Neural progenitor cell (in vitro differentiated cells): ENCODE measurements around the gene NACAD. TPM values are rescaled to one million over a fixed set of nuclear protein-coding genes. Genes with fewer than 3 reads are reported as not detected.

Source experiments
- DNase-seq: peaks from one replicate; pipeline ENCODE4 v3.0.0-alpha.2; 2016; ENCODE audit warnings: low spot score
- H2AFZ ChIP-seq: fragments of 200-600 bp; sonication (generic); replicated peaks from 2 replicates; pipeline ENCODE4 v1.6.1; 2016; ENCODE audit warnings: antibody characterized with exemption
- H3F3A ChIP-seq: fragments of 200-600 bp; sonication (generic); 2 replicates; pipeline ENCODE4 v1.6.1; 2016; ENCODE audit warnings: antibody characterized with exemption, low read depth
- H3K27ac ChIP-seq: fragments of 200-600 bp; sonication (generic); 2 replicates; pipeline ENCODE4 v1.5.1; 2016; ENCODE audit warnings: mild to moderate bottlenecking
- H3K27me3 ChIP-seq: fragments of 200-600 bp; sonication (generic); 2 replicates; pipeline ENCODE4 v1.6.1; 2016; ENCODE audit warnings: mild to moderate bottlenecking, moderate library complexity
- H3K36me3 ChIP-seq: fragments of 200-600 bp; sonication (generic); 2 replicates; pipeline ENCODE4 v1.5.1; 2016
- H3K4me1 ChIP-seq: fragments of 200-600 bp; sonication (generic); 2 replicates; pipeline ENCODE4 v1.6.1; 2016; ENCODE audit warnings: mixed run types
- H3K4me2 ChIP-seq: fragments of 200-600 bp; sonication (generic); 2 replicates; pipeline ENCODE4 v1.6.1; 2016
- H3K4me3 ChIP-seq: fragments of 200-600 bp; sonication (generic); 2 replicates; pipeline ENCODE4 v1.5.1; 2016
- H3K79me2 ChIP-seq: fragments of 200-600 bp; sonication (generic); 2 replicates; pipeline ENCODE4 v1.6.1; 2016; ENCODE audit warnings: low read depth
- H3K9ac ChIP-seq: fragments of 200-600 bp; sonication (generic); 2 replicates; pipeline ENCODE4 v1.6.1; 2016
- H3K9me3 ChIP-seq: fragments of 200-600 bp; sonication (generic); 2 replicates; pipeline ENCODE4 v1.5.1; 2016; ENCODE audit warnings: low read depth
- H4K20me1 ChIP-seq: fragments of 200-600 bp; sonication (generic); 2 replicates; pipeline ENCODE4 v1.6.1; 2016; ENCODE audit warnings: low read depth
- H3K27ac Mint-ChIP-seq: 3 replicates; pipeline ENCODE4 v1.8.0; 2021; ENCODE audit warnings: mixed read lengths
- H3K27me3 Mint-ChIP-seq: 2 replicates; pipeline ENCODE4 v1.8.0; 2022; ENCODE audit warnings: low read depth, mild to moderate bottlenecking, inconsistent platforms, moderate library complexity, mixed read lengths; ENCODE audit not compliant: insufficient read depth
- H3K36me3 Mint-ChIP-seq: 3 replicates; pipeline ENCODE4 v1.8.0; 2021; ENCODE audit warnings: mixed read lengths
- H3K4me1 Mint-ChIP-seq: 3 replicates; pipeline ENCODE4 v1.8.0; 2021; ENCODE audit warnings: mixed read lengths
- H3K4me3 Mint-ChIP-seq: 3 replicates; pipeline ENCODE4 v1.8.0; 2021; ENCODE audit warnings: mild to moderate bottlenecking, moderate library complexity, mixed read lengths
- H3K9me3 Mint-ChIP-seq: 3 replicates; pipeline ENCODE4 v1.8.0; 2020; ENCODE audit warnings: mixed read lengths
- EZH2 ChIP-seq: fragments of 200-600 bp; sonication (generic); IDR thresholded peaks from 2 replicates; pipeline ENCODE4 v1.6.1; 2017; ENCODE audit warnings: antibody characterized with exemption, mild to moderate bottlenecking, moderate library complexity
- EZH2phosphoT487 ChIP-seq: fragments of 200-600 bp; sonication (generic); IDR thresholded peaks from 2 replicates; pipeline ENCODE4 v1.6.1; 2017; ENCODE audit warnings: antibody characterized with exemption
- total RNA-seq: library from RNA; depleted of rRNA; stranded (reverse); fragments of >200 nt; gene quantifications from 2 replicates; pipeline ENCODE4 v1.2.3, GENCODE V29; 2015; ENCODE audit warnings: low replicate concordance
- TF ChIP-seq, protein P1 (sequence below): fragments of 200-600 bp; sonication (generic); IDR thresholded peaks from 2 replicates; pipeline ENCODE4 v1.5.1; 2017; ENCODE audit warnings: antibody characterized with exemption, mild to moderate bottlenecking

NACAD gene
- total RNA-seq, 1 donor from 2014 or later = 0.39 TPM

DNA sequence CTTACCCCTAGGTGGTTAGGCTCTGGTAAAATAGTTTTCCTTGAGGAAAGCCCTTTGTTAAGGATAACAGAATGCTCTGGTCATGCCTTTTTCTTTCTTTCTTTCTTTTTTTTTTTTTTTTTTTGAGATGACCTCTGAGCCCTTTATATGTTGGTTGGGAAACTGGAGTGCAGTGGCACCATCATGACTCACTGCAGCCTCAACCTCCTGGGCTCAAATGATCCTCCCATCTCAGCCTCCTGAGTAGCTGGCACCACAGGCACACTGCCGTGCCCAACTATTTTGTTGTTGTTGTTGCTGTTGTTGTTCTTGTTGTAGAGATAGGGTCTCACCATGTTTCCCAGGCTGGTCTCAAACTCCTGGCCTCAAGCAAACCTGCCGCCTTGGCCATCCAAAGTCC is 27.4 kb downstream of the NACAD start:
- H3K9ac ChIP-seq = no peak overlapping the region
- peaks cover 18% of the 10 kb centered on the region for H3K79me2 ChIP-seq
- no peak overlapping the region for H3K4me2 ChIP-seq
- H3F3A ChIP-seq = no peaks in the 10 kb centered on the region
- TF ChIP-seq, protein P1, sequence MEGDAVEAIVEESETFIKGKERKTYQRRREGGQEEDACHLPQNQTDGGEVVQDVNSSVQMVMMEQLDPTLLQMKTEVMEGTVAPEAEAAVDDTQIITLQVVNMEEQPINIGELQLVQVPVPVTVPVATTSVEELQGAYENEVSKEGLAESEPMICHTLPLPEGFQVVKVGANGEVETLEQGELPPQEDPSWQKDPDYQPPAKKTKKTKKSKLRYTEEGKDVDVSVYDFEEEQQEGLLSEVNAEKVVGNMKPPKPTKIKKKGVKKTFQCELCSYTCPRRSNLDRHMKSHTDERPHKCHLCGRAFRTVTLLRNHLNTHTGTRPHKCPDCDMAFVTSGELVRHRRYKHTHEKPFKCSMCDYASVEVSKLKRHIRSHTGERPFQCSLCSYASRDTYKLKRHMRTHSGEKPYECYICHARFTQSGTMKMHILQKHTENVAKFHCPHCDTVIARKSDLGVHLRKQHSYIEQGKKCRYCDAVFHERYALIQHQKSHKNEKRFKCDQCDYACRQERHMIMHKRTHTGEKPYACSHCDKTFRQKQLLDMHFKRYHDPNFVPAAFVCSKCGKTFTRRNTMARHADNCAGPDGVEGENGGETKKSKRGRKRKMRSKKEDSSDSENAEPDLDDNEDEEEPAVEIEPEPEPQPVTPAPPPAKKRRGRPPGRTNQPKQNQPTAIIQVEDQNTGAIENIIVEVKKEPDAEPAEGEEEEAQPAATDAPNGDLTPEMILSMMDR = no peak
- TF ChIP-seq EZH2phosphoT487 = no peak
- no peak for TF ChIP-seq EZH2
- DNase-seq = no peak
- Mint-ChIP-seq H3K27ac (no peak overlapping the region), H3K9me3 (no peaks in the 10 kb centered on the region), H3K36me3 (peaks cover 9% of the 10 kb centered on the region), H3K27me3 (peaks cover 2% of the 10 kb centered on the region), H3K4me1 (no peaks in the 10 kb centered on the region), H3K4me3 (no peak overlapping the region)
- peaks cover 18% of the 10 kb centered on the region for H4K20me1 ChIP-seq
- H2AFZ ChIP-seq = no peak overlapping the region
- no peaks in the 10 kb centered on the region for H3K27me3 ChIP-seq
- no peak overlapping the region for H3K4me3 ChIP-seq
- H3K9me3 ChIP-seq = no peaks in the 10 kb centered on the region
- no peaks in the 10 kb centered on the region for H3K4me1 ChIP-seq
- H3K27ac ChIP-seq = no peak overlapping the region
- H3K36me3 ChIP-seq = no peaks in the 10 kb centered on the region

DNA sequence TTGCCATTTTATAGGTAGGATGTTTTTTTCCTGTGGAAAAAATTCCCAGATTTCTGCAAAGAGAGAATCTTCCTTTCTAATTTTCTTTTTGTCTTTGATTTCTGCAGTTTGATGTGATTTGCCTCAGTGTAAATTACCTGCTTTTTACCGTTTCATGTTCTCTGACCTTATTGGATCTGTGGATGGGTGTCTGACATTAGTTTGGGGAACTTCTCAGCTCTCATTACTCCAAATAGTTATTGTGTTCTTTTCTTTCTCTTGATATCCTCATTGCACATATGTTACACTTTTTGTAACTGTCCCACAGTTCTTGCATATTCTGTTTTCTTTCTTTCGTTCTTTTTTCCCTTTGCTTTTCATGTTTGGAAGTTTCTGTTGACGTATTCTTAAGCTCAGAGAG is 28.5 kb downstream of the NACAD start:
- H3K4me2 ChIP-seq = no peak overlapping the region
- H3K9me3 ChIP-seq = no peaks in the 10 kb centered on the region
- H4K20me1 ChIP-seq = peaks cover 18% of the 10 kb centered on the region
- no peak for DNase-seq
- Mint-ChIP-seq H3K9me3 (no peaks in the 10 kb centered on the region), H3K36me3 (peaks cover 14% of the 10 kb centered on the region), H3K27me3 (peaks cover 1% of the 10 kb centered on the region), H3K4me3 (no peak overlapping the region), H3K27ac (no peak overlapping the region), H3K4me1 (no peaks in the 10 kb centered on the region)
- no peaks in the 10 kb centered on the region for H3K36me3 ChIP-seq
- H3K27me3 ChIP-seq = no peaks in the 10 kb centered on the region
- peaks cover 18% of the 10 kb centered on the region for H3K79me2 ChIP-seq
- no peak overlapping the region for H3K27ac ChIP-seq
- H3K4me1 ChIP-seq = no peaks in the 10 kb centered on the region
- no peak overlapping the region for H3K9ac ChIP-seq
- H3F3A ChIP-seq = no peaks in the 10 kb centered on the region
- H3K4me3 ChIP-seq = no peak overlapping the region
- no peak overlapping the region for H2AFZ ChIP-seq
- TF ChIP-seq, protein P1 = no peak
- no peak for TF ChIP-seq EZH2
- TF ChIP-seq EZH2phosphoT487 = no peak

DNA sequence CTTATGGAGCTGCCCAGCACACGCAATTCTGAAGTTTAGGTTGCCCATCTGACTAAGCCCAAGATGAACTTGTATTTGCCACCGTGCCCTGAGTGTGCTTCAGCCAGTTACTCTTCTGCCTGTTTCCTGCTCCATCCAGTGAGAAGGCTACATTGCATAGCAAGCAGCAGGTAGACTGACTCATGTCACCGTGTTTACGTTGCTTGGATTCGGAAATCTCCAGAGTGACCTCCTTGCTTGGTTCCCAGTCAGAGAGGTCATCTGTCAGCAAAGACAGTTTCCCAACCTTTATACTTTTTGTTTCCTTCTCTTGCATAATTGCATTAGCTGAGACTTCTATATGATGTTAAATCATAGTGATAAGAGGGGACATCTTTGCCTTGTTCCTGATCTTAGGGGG is 30.9 kb downstream of the NACAD start:
- Mint-ChIP-seq H3K4me1 (no peaks in the 10 kb centered on the region), H3K27me3 (peaks cover 3% of the 10 kb centered on the region), H3K27ac (no peak overlapping the region), H3K36me3 (peaks cover 10% of the 10 kb centered on the region), H3K4me3 (no peak overlapping the region), H3K9me3 (no peaks in the 10 kb centered on the region)
- Histone ChIP-seq H3K9me3 (no peaks in the 10 kb centered on the region), H4K20me1 (peaks cover 10% of the 10 kb centered on the region), H3F3A (no peaks in the 10 kb centered on the region), H3K79me2 (peaks cover 18% of the 10 kb centered on the region), H3K9ac (no peak overlapping the region), H3K36me3 (no peaks in the 10 kb centered on the region), H3K4me2 (no peak overlapping the region), H3K4me1 (no peaks in the 10 kb centered on the region), H3K27ac (no peak overlapping the region), H2AFZ (no peak overlapping the region), H3K4me3 (no peak overlapping the region), H3K27me3 (no peaks in the 10 kb centered on the region)
- TF ChIP-seq EZH2phosphoT487 = no peak
- TF ChIP-seq, protein P1 = no peak
- no peak for TF ChIP-seq EZH2
- DNase-seq = no peak
